Activated T-helper 17 cell treated with anti-CD3 and anti-CD28 coated beads, Interleukin-2, amount 50 U/mL, for 72 hours (primary cell): ENCODE data around the gene RNF19B. TPM values are rescaled to one million over a fixed set of nuclear protein-coding genes. Genes with fewer than 3 reads are reported as not detected.

Source experiments
- ATAC-seq: fragments of 150-1000 bp; cut with Tn5 transposase; replicated peaks from 2 replicates; pipeline ENCODE4 v1.10.0; 2021; ENCODE audit warnings: mild to moderate bottlenecking, moderate library complexity
- H3K27ac Mint-ChIP-seq: one replicate; pipeline ENCODE4 v1.8.0; 2022; ENCODE audit warnings: mixed read lengths
- H3K27me3 Mint-ChIP-seq: one replicate; pipeline ENCODE4 v1.8.0; 2022; ENCODE audit warnings: mixed read lengths
- H3K36me3 Mint-ChIP-seq: one replicate; pipeline ENCODE4 v1.8.0; 2022; ENCODE audit warnings: low read depth, mild to moderate bottlenecking, mixed read lengths
- H3K4me1 Mint-ChIP-seq: one replicate; pipeline ENCODE4 v1.8.0; 2022; ENCODE audit warnings: mixed read lengths
- H3K4me3 Mint-ChIP-seq: one replicate; pipeline ENCODE4 v1.8.0; 2022; ENCODE audit warnings: mild to moderate bottlenecking, mixed read lengths
- H3K9me3 Mint-ChIP-seq: one replicate; pipeline ENCODE4 v1.8.0; 2022; ENCODE audit warnings: mixed read lengths
- total RNA-seq, 2 donors: library from RNA; stranded (reverse); gene quantifications; one replicate each; pipeline ENCODE4 v1.2.3, GENCODE V29; 2022

Gene RNF19B
- total RNA-seq, 2 donors from 2014 or later = 32.2 to 65.6 TPM

DNA sequence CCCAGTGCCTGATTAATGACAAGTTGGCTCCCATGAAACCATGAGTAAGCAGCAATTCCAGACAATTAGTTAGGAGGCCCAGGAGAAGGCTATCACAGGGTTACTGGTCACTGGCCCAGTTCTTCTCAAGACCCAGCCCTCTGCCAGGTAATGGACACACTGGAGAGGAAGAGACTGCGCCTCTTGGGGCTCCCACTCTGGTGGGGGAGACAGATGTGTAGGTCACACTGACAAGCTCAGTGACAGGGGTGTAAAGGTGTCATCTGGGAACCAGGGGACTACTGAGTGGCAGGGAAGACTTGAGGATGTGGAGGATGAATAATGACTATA is 73.4 kb downstream of the RNF19B start:
- Mint-ChIP-seq H3K4me3 (no peak overlapping the region), H3K36me3 (peaks cover 6% of the 10 kb centered on the region), H3K27ac (no peak overlapping the region), H3K9me3 (no peaks in the 10 kb centered on the region), H3K27me3 (peaks cover 61% of the 10 kb centered on the region), H3K4me1 (peaks cover 5% of the 10 kb centered on the region)
- ATAC-seq = no peak

DNA sequence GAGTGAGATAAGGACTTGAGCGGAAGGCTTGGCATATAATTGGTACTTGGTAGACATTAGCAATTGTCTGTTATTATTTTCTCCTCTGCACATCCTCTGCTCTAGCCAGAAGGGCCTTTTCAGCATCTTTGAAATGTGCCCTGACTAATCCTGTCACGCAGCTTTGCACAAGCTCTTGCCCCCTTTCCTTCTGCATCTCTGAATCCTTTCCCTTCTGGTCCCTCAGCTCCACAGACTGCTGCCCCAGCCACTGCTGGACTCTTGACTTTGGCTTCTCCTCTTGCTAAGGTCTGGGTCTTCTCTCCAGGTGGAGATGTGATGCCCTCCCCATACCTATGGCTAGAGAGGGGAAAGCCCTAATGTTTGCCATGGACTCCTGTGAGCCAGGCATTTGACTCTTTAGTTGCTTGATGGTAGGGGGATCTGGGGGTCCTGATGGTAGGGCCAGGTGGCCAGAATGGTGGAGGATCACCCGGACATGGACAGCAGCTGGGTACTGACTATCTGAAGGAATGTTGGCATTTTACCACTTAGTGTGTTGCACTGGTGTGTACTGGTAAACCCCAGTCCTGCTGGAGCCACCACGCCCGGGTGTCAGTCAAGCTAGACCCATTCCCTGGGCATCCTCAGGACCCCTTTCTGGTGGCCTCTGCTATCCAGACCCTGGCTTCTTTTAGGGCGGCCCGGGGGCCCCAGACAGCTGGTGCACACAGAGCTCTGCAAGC is 73.9 kb downstream of the RNF19B start:
- no peak for ATAC-seq
- Mint-ChIP-seq H3K4me3 (no peak overlapping the region), H3K4me1 (peaks cover 5% of the 10 kb centered on the region)

DNA sequence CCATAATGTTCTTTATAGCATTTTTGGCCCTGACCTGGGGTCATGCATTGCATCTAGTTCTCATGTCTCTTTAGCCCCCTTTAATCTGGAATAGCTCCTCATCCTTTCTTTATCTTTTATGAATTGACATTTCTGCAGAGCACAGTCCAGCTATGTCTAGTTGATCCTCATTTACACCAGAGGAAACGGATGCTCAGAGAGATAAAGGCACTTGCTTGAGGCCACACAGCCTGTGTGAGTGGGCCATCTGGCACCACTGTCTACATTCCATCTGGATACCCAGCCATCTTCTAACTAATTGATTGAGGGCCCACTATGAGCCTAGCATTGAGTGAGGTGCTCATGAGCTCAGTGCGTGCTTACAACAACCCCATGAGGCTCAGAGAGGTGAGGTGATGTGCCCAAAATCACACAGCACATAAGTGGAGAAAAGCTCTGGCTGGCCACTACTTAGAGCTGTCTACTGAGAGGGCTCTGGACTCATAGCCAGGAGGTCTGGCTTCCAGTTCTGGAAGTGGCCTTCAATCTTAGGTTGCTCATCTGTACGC is 74.8 kb downstream of the RNF19B start:
- Mint-ChIP-seq H3K4me1 (peaks cover 5% of the 10 kb centered on the region), H3K27me3 (peaks cover 65% of the 10 kb centered on the region), H3K27ac (no peak overlapping the region), H3K4me3 (no peak overlapping the region), H3K36me3 (peaks cover 6% of the 10 kb centered on the region), H3K9me3 (no peaks in the 10 kb centered on the region)
- no peak for ATAC-seq

More for the DNA sequence above, 73.9 kb downstream of the RNF19B start:
- Mint-ChIP-seq H3K9me3 (no peaks in the 10 kb centered on the region), H3K27me3 (peaks cover 60% of the 10 kb centered on the region), H3K27ac (no peak overlapping the region), H3K36me3 (peaks cover 6% of the 10 kb centered on the region)

DNA sequence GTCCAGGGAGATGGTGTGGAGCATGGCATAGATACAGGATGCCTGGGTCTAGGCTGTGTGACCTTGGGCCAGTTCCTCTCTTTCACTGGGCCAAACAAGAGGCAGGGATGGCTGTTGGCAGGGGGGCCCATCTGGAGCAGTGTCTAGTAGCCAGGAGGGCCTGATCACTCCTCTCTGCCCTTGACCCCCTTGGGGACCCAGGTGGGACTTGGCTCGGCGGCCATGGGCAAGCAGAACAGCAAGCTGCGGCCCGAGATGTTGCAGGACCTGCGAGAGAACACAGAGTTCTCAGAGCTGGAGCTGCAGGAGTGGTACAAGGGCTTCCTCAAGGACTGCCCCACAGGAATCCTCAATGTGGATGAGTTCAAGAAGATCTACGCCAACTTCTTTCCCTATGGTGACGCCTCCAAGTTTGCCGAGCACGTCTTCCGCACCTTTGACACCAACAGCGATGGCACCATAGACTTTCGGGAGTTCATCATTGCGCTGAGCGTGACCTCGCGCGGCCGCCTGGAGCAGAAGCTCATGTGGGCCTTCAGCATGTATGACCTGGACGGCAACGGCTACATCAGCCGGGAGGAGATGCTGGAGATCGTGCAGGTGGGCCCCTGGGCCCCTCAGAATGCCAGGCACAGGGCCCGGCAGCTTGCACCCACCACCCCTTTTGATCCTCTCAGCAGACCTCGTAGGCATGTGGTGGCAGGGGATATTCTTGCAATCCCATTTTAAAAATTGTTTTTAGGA is 75.8 kb downstream of the RNF19B start:
- Mint-ChIP-seq H3K27ac (no peak overlapping the region), H3K27me3 (peaks cover 70% of the 10 kb centered on the region), H3K36me3 (peaks cover 6% of the 10 kb centered on the region), H3K4me3 (no peak overlapping the region), H3K4me1 (peaks cover 5% of the 10 kb centered on the region), H3K9me3 (no peaks in the 10 kb centered on the region)
- no peak for ATAC-seq

DNA sequence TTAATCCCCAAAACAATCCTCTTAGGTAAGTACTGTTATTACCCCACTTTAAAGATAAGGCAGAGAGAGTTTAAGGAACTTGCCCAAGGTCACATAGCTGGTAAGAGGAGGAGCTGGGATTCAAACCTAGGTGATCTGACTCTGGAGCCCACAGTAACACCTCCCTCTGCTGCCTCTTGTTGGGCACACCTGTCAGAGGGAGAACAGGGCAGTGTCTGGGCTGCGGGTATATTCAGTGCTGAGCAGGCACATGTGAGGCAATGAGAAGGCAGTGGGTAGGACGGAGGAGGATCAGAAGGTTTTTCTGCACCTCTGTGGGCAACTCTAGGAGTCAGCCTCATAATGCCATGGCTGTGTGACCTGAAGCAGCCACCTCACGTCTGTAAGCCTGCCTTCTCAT is 76.5 kb downstream of the RNF19B start:
- no peak overlapping the region for H3K27ac Mint-ChIP-seq
- H3K4me1 Mint-ChIP-seq = peaks cover 5% of the 10 kb centered on the region
- H3K36me3 Mint-ChIP-seq = peaks cover 6% of the 10 kb centered on the region
- no peak for ATAC-seq
- peaks cover 75% of the 10 kb centered on the region for H3K27me3 Mint-ChIP-seq
- H3K4me3 Mint-ChIP-seq = no peak overlapping the region
- H3K9me3 Mint-ChIP-seq = no peaks in the 10 kb centered on the region

DNA sequence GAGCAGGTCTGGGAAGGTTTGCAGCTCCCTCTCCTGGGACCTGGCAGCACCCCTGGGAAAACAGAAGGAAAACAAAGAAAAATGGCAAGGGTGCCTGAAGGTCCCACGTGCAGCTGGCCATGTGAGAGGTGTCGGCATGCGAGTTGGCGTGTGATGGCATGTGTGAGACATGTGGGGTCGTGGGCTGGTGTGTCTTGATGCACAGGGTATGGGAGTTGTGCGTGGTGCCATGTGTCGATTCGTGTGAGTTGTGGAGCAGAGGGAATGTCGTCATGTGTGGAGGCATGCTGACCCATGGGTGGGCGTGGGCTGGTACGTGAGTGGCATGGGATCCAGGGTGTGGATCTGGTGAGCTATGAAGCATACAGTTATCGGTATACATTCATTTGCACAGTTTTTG is 77.0 kb downstream of the RNF19B start:
- Mint-ChIP-seq H3K27ac (no peak overlapping the region), H3K36me3 (peaks cover 5% of the 10 kb centered on the region), H3K9me3 (no peaks in the 10 kb centered on the region), H3K4me1 (peaks cover 5% of the 10 kb centered on the region), H3K4me3 (no peak overlapping the region), H3K27me3 (peaks cover 75% of the 10 kb centered on the region)
- no peak for ATAC-seq

DNA sequence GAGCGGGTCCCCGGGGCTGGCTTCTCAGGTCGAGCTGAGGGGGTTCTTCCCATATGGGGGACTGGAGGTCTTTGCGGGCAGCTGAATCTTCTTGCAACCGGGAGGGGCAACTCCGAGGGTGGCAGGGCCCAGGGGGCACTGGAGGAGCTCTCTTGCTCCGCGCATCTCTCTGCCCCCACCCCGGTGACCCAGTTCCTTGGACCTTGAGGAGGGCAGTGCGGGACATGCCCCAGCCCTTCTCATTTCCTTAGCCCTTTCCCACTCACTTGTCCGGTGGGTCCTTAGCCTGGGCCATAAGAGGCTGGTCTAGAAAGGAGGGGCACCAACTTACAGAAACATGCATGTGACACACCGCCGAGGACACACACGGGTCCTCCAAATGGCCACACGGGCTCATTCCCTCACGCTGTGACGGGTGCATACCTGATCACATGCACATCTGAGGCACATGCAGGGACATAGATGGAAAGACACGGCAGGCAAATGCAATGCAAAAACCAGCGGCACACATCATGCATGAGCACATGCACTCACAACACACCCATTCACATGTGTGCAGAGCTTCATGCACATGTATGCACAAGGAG is 77.7 kb downstream of the RNF19B start:
- Mint-ChIP-seq H3K9me3 (no peaks in the 10 kb centered on the region), H3K27ac (no peak overlapping the region), H3K27me3 (peaks cover 68% of the 10 kb centered on the region), H3K4me3 (no peak overlapping the region), H3K36me3 (no peaks in the 10 kb centered on the region), H3K4me1 (no peaks in the 10 kb centered on the region)
- no peak for ATAC-seq

Other genes with a start within 250 kb of the RNF19B start
- 100 to 1,000 TPM; 101 to 176 TPM for gene YARS1, start 147.5 kb downstream of the RNF19B start, total RNA-seq
- 10 to 100 TPM; 42.7 to 48.1 TPM for gene S100PBP, start 147.2 kb downstream of the RNF19B start, total RNA-seq
- gene FNDC5, start 93.9 kb downstream of the RNF19B start, total RNA-seq = not detected
- under 1 TPM in 1 of 2 donors, not detected in 1; 0.98 TPM for gene HPCA, start 78.3 kb downstream of the RNF19B start, total RNA-seq
- gene TMEM54, start 63.4 kb downstream of the RNF19B start, total RNA-seq = under 1 TPM; 0.37 to 0.80 TPM
- 100 to 1,000 TPM; 304 to 372 TPM for gene AK2, start 72.1 kb upstream of the RNF19B start, total RNA-seq
- gene AZIN2, start 116.3 kb upstream of the RNF19B start, total RNA-seq = 1 to 10 TPM; 3.4 to 3.7 TPM
- 1 to 10 TPM; 4.3 to 6.5 TPM for gene TRIM62, start 217.2 kb upstream of the RNF19B start, total RNA-seq